Measurements from ENCODE around the gene TMEM108.

The TMEM108 gene

DNA sequence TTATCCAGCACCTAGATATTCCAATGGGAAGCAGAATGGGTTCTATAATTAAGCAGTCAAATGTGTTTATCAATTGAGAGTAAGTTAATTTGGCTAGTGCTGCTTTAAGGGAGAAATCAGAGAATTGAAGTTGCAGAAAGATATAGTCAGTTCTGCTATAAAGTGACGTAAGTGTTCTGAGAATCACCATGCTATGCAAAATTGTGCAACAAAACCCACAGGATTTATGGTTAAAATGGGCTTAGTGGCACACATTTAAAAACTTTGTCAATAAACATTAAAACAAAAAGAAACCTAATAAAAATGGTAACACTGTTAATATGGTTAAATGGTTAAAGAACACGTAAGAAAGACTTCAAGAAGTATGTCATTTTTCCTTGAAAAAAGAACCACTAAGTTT lies 74.5 kb downstream of the TMEM108 start:
- no peaks in the 10 kb centered on the region for H3K36me3 ChIP-seq (ENCODE audit: control insufficient read depth, insufficient read depth, low read length)
- no peaks in the 10 kb centered on the region for H3K4me1 ChIP-seq (ENCODE audit: control insufficient read depth, insufficient read depth, low read length)
- WGBS, 2 experiments: 92 to 100% methylated on average over 2 of the region's 2 CpGs
- no peak overlapping the region for H3K4me3 ChIP-seq (ENCODE audit: insufficient read depth, low read depth, low read length)
- H3K27ac ChIP-seq (ENCODE audit: insufficient read depth, low read depth, low read length, poor library complexity, severe bottlenecking): no peak overlapping the region
- H3K9me3 ChIP-seq (ENCODE audit: control insufficient read depth, low read length): no peaks in the 10 kb centered on the region
- no peaks in the 10 kb centered on the region for H3K27me3 ChIP-seq (ENCODE audit: control insufficient read depth, insufficient read depth, low read length, poor library complexity, severe bottlenecking)

GRCh38 chr3:133113526-133113925 lies 75.3 kb downstream of the TMEM108 start:
- Histone ChIP-seq H3K4me3 (ENCODE audit: insufficient read depth, low read depth, low read length) (no peak overlapping the region), H3K4me1 (ENCODE audit: control insufficient read depth, insufficient read depth, low read length) (no peaks in the 10 kb centered on the region), H3K27me3 (ENCODE audit: control insufficient read depth, insufficient read depth, low read length, poor library complexity, severe bottlenecking) (no peaks in the 10 kb centered on the region), H3K27ac (ENCODE audit: insufficient read depth, low read depth, low read length, poor library complexity, severe bottlenecking) (no peak overlapping the region), H3K36me3 (ENCODE audit: control insufficient read depth, insufficient read depth, low read length) (no peaks in the 10 kb centered on the region), H3K9me3 (ENCODE audit: control insufficient read depth, low read length) (no peaks in the 10 kb centered on the region)
- 94 to 95% methylated on average over 3 of the region's 3 CpGs for WGBS, 2 experiments

GRCh38 chr3:133113927-133114597 lies 75.9 kb downstream of the TMEM108 start:
- 87 to 96% methylated on average over 3 of the region's 3 CpGs for WGBS, 2 experiments
- Histone ChIP-seq H3K27me3 (ENCODE audit: control insufficient read depth, insufficient read depth, low read length, poor library complexity, severe bottlenecking) (no peaks in the 10 kb centered on the region), H3K27ac (ENCODE audit: insufficient read depth, low read depth, low read length, poor library complexity, severe bottlenecking) (no peak overlapping the region), H3K4me3 (ENCODE audit: insufficient read depth, low read depth, low read length) (no peak overlapping the region), H3K36me3 (ENCODE audit: control insufficient read depth, insufficient read depth, low read length) (no peaks in the 10 kb centered on the region), H3K4me1 (ENCODE audit: control insufficient read depth, insufficient read depth, low read length) (no peaks in the 10 kb centered on the region), H3K9me3 (ENCODE audit: control insufficient read depth, low read length) (no peaks in the 10 kb centered on the region)

DNA sequence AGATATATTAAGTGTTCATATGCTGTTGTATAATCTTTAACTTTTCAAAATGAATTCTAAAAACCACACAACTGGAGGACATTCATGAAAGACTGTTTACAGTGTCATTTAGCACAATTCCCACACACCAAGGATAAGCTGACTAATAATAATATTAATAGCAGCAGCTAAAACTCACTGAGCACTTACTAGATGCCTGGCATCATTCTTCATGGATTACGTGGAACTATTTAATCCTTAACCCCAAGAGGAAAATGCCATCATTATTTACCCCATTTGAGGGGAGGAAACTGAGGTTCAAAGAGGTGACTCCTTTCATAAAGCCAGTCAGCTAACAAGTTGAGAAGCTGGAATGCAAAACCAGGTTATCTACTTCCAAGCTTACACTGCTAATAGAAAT lies 77.0 kb downstream of the TMEM108 start:
- 67 to 100% methylated on average over 1 of the region's 1 CpG for WGBS, 2 experiments
- no peaks in the 10 kb centered on the region for H3K36me3 ChIP-seq (ENCODE audit: control insufficient read depth, insufficient read depth, low read length)
- no peak overlapping the region for H3K4me3 ChIP-seq (ENCODE audit: insufficient read depth, low read depth, low read length)
- no peaks in the 10 kb centered on the region for H3K9me3 ChIP-seq (ENCODE audit: control insufficient read depth, low read length)
- no peaks in the 10 kb centered on the region for H3K4me1 ChIP-seq (ENCODE audit: control insufficient read depth, insufficient read depth, low read length)
- H3K27me3 ChIP-seq (ENCODE audit: control insufficient read depth, insufficient read depth, low read length, poor library complexity, severe bottlenecking): no peaks in the 10 kb centered on the region
- no peak overlapping the region for H3K27ac ChIP-seq (ENCODE audit: insufficient read depth, low read depth, low read length, poor library complexity, severe bottlenecking)

DNA sequence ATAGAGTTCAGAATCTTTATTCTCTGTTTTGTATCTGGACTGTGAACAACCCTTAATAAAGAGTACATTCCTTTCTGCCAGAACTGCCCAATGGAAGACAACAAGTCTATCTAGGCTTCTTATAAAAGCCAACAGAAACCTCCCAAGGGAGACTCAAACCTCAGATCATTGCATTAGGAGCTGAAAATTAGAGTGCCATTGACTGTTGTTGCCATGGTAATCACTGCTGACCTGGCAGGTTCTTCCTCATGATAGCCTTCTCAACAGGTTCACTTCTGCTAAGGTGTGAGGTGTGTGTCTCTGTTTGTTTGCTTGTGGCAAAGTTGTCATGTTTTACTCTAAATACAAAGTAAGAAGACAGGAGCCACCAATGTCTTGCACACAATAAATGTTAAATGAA lies 79.2 kb downstream of the TMEM108 start:
- no peak overlapping the region for H3K27ac ChIP-seq (ENCODE audit: insufficient read depth, low read depth, low read length, poor library complexity, severe bottlenecking)
- H3K27me3 ChIP-seq (ENCODE audit: control insufficient read depth, insufficient read depth, low read length, poor library complexity, severe bottlenecking): no peaks in the 10 kb centered on the region
- H3K4me1 ChIP-seq (ENCODE audit: control insufficient read depth, insufficient read depth, low read length): no peaks in the 10 kb centered on the region
- H3K36me3 ChIP-seq (ENCODE audit: control insufficient read depth, insufficient read depth, low read length): no peaks in the 10 kb centered on the region
- no peaks in the 10 kb centered on the region for H3K9me3 ChIP-seq (ENCODE audit: control insufficient read depth, low read length)
- H3K4me3 ChIP-seq (ENCODE audit: insufficient read depth, low read depth, low read length): no peak overlapping the region

- H3K36me3 ChIP-seq (ENCODE audit: control insufficient read depth, insufficient read depth, low read length): no peaks in the 10 kb centered on the region
- H3K27me3 ChIP-seq (ENCODE audit: control insufficient read depth, insufficient read depth, low read length, poor library complexity, severe bottlenecking): no peaks in the 10 kb centered on the region
- no peaks in the 10 kb centered on the region for H3K9me3 ChIP-seq (ENCODE audit: control insufficient read depth, low read length)
- H3K4me1 ChIP-seq (ENCODE audit: control insufficient read depth, insufficient read depth, low read length): no peaks in the 10 kb centered on the region
- no peak overlapping the region for H3K27ac ChIP-seq (ENCODE audit: insufficient read depth, low read depth, low read length, poor library complexity, severe bottlenecking)
- H3K4me3 ChIP-seq (ENCODE audit: insufficient read depth, low read depth, low read length): no peak overlapping the region
- WGBS, 2 experiments: 91 to 100% methylated on average over 1 to 2 of the region's 2 CpGs
Measured at GRCh38 chr3:133119176-133119575, 81.0 kb downstream of the TMEM108 start.

- 59 to 79% methylated on average over 2 to 3 of the region's 3 CpGs for WGBS, 2 experiments
- Histone ChIP-seq H3K36me3 (ENCODE audit: control insufficient read depth, insufficient read depth, low read length) (no peaks in the 10 kb centered on the region), H3K9me3 (ENCODE audit: control insufficient read depth, low read length) (no peaks in the 10 kb centered on the region), H3K27me3 (ENCODE audit: control insufficient read depth, insufficient read depth, low read length, poor library complexity, severe bottlenecking) (no peaks in the 10 kb centered on the region), H3K27ac (ENCODE audit: insufficient read depth, low read depth, low read length, poor library complexity, severe bottlenecking) (no peak overlapping the region), H3K4me3 (ENCODE audit: insufficient read depth, low read depth, low read length) (no peak overlapping the region), H3K4me1 (ENCODE audit: control insufficient read depth, insufficient read depth, low read length) (no peaks in the 10 kb centered on the region)
Measured at GRCh38 chr3:133121450-133121849, 83.3 kb downstream of the TMEM108 start.

DNA sequence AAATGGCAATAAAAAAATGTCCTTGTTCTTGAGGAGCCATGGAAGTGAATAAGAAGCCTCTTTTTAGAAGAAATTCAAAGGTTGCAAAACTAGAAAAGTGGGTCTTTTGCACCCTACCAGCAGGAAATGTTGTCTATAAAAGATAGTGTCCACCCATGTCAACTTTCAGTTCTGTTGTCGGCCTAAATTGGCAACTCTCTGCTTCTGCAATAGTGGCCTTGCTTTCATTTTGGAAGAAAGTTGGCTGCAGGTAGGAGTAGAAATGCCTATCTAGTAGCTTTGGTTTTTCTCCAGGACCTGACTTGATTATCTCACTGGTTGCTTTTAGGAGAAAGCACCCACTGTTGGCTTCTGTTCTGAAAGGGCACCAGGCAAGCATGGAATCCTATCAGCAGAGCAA lies 85.4 kb downstream of the TMEM108 start:
- no peak overlapping the region for H3K27ac ChIP-seq (ENCODE audit: insufficient read depth, low read depth, low read length, poor library complexity, severe bottlenecking)
- no peaks in the 10 kb centered on the region for H3K36me3 ChIP-seq (ENCODE audit: control insufficient read depth, insufficient read depth, low read length)
- WGBS, 2 experiments: 98 to 100% methylated on average over 1 of the region's 1 CpG
- H3K4me3 ChIP-seq (ENCODE audit: insufficient read depth, low read depth, low read length): no peak overlapping the region
- no peaks in the 10 kb centered on the region for H3K27me3 ChIP-seq (ENCODE audit: control insufficient read depth, insufficient read depth, low read length, poor library complexity, severe bottlenecking)
- no peaks in the 10 kb centered on the region for H3K4me1 ChIP-seq (ENCODE audit: control insufficient read depth, insufficient read depth, low read length)
- H3K9me3 ChIP-seq (ENCODE audit: control insufficient read depth, low read length): no peaks in the 10 kb centered on the region

GRCh38 chr3:133124511-133124910 lies 86.3 kb downstream of the TMEM108 start:
- Histone ChIP-seq H3K4me3 (ENCODE audit: insufficient read depth, low read depth, low read length) (no peak overlapping the region), H3K36me3 (ENCODE audit: control insufficient read depth, insufficient read depth, low read length) (no peaks in the 10 kb centered on the region), H3K9me3 (ENCODE audit: control insufficient read depth, low read length) (no peaks in the 10 kb centered on the region), H3K27me3 (ENCODE audit: control insufficient read depth, insufficient read depth, low read length, poor library complexity, severe bottlenecking) (no peaks in the 10 kb centered on the region), H3K27ac (ENCODE audit: insufficient read depth, low read depth, low read length, poor library complexity, severe bottlenecking) (no peak overlapping the region), H3K4me1 (ENCODE audit: control insufficient read depth, insufficient read depth, low read length) (no peaks in the 10 kb centered on the region)
- 80 to 82% methylated on average over 6 of the region's 6 CpGs for WGBS, 2 experiments

- H3K4me3 ChIP-seq (ENCODE audit: insufficient read depth, low read depth, low read length): no peak overlapping the region
- no peaks in the 10 kb centered on the region for H3K36me3 ChIP-seq (ENCODE audit: control insufficient read depth, insufficient read depth, low read length)
- no peaks in the 10 kb centered on the region for H3K27me3 ChIP-seq (ENCODE audit: control insufficient read depth, insufficient read depth, low read length, poor library complexity, severe bottlenecking)
- WGBS, 2 experiments: 97 to 98% methylated on average over 4 of the region's 4 CpGs
- H3K4me1 ChIP-seq (ENCODE audit: control insufficient read depth, insufficient read depth, low read length): no peaks in the 10 kb centered on the region
- H3K27ac ChIP-seq (ENCODE audit: insufficient read depth, low read depth, low read length, poor library complexity, severe bottlenecking): no peak overlapping the region
- H3K9me3 ChIP-seq (ENCODE audit: control insufficient read depth, low read length): no peaks in the 10 kb centered on the region
Measured at GRCh38 chr3:133125171-133125570, 87.0 kb downstream of the TMEM108 start.

GRCh38 chr3:133125802-133126201 lies 87.6 kb downstream of the TMEM108 start:
- no peaks in the 10 kb centered on the region for H3K27me3 ChIP-seq (ENCODE audit: control insufficient read depth, insufficient read depth, low read length, poor library complexity, severe bottlenecking)
- 95 to 100% methylated on average over 2 of the region's 2 CpGs for WGBS, 2 experiments
- H3K27ac ChIP-seq (ENCODE audit: insufficient read depth, low read depth, low read length, poor library complexity, severe bottlenecking): no peak overlapping the region
- no peaks in the 10 kb centered on the region for H3K36me3 ChIP-seq (ENCODE audit: control insufficient read depth, insufficient read depth, low read length)
- no peaks in the 10 kb centered on the region for H3K9me3 ChIP-seq (ENCODE audit: control insufficient read depth, low read length)
- no peaks in the 10 kb centered on the region for H3K4me1 ChIP-seq (ENCODE audit: control insufficient read depth, insufficient read depth, low read length)
- no peak overlapping the region for H3K4me3 ChIP-seq (ENCODE audit: insufficient read depth, low read depth, low read length)

Measured in ectodermal cell (in vitro differentiated cells).